Measurements from ENCODE around the gene TSSC4. TPM values are rescaled to one million over a fixed set of nuclear protein-coding genes. Genes with fewer than 3 reads are reported as not detected.
A peak's percentile ranks its signal among the peaks of the same experiment; 100 is the strongest.

TSSC4 gene
- total RNA-seq, 2 experiments from 2014 or later, result 40.4 to 50.9 TPM

DNA sequence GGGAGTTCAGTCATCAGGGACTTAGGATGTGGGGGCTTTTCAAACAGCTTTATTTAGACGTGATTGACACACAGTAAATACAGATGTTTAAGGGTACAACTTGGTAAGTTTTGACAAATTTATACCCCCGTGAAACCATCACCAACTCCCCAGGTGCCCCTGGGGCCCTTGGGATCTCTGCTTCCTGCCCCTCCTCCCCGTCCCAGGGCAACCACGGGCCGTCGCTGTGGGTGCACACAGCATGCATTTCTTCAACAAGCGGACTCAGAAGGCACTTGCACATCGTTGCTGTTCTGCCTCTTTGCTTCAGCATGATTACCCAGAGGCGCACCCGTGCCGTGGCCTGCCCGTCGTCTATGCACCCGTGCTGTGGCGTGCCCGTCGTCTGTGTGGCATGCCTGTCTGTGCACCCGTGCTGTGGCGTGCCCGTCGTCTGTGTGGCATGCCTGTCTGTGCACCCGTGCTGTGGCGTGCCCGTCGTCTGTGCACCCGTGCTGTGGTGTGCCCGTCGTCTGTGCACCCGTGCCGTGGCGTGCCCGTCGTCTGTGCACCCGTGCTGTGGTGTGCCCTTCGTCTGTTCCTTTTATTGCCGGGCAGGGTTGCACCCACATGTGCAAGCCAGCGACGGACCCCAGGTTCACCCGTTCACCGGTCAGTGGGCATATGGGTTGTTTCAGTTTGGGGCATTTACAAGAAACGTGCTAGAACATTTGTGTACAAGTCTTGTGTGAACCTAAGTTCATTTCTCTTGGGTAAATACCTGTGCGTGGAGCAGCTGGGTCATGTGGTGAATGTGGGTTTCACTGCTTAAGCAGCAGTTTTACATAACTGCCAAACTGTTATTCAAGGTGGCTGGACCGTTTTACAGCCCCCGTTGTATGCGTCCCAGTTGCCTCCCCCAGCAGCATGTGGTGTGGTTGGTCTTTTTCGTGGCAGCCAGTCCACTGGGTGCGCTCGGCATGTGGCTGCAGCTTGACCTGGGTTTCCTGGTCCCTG is 15.1 kb upstream of the TSSC4 start:
- H3K27ac ChIP-seq (ENCODE audit: low read depth, low read length, poor library complexity, severe bottlenecking), result peak overlapping the region; percentile 99
- intact Hi-C loops (cut with micrococcal nuclease; ENCODE audit: unreplicated experiment), result loop anchor here (1.0 to 5.0 kb wide), 5 partner anchors 8 to 672 kb away; partner anchors contain the start of genes CARS1, LSP1, NAP1L4 and TSSC4
- peak overlapping the region; percentile 80 for H3K4me3 ChIP-seq (ENCODE audit: low read depth, low read length, poor library complexity, severe bottlenecking)
- peaks cover 52% of the 10 kb centered on the region for H3K36me3 ChIP-seq (ENCODE audit: insufficient read depth, low read length)
- no peak overlapping the region for H2AFZ ChIP-seq (ENCODE audit: low read length)
- ChIA-PET CTCF (ENCODE audit: unreplicated experiment) (no interaction called here), POLR2A (interaction anchor here (0.5 to 3.2 kb wide), 4 partner anchors 8 to 1508 kb away, joined by 3 to 20 read pairs (median 8); partner anchors contain the start of genes CD81 and TSSC4)
- BruUV-seq (replicated peaks), result no TSS peak
- peaks cover 91% of the 10 kb centered on the region for H3K4me1 ChIP-seq (ENCODE audit: insufficient read depth, low read length, poor library complexity, severe bottlenecking)
- peaks cover 84% of the 10 kb centered on the region for H3K79me2 ChIP-seq (ENCODE audit: insufficient read depth, low read depth, low read length)
- TF ChIP-seq, protein P1, sequence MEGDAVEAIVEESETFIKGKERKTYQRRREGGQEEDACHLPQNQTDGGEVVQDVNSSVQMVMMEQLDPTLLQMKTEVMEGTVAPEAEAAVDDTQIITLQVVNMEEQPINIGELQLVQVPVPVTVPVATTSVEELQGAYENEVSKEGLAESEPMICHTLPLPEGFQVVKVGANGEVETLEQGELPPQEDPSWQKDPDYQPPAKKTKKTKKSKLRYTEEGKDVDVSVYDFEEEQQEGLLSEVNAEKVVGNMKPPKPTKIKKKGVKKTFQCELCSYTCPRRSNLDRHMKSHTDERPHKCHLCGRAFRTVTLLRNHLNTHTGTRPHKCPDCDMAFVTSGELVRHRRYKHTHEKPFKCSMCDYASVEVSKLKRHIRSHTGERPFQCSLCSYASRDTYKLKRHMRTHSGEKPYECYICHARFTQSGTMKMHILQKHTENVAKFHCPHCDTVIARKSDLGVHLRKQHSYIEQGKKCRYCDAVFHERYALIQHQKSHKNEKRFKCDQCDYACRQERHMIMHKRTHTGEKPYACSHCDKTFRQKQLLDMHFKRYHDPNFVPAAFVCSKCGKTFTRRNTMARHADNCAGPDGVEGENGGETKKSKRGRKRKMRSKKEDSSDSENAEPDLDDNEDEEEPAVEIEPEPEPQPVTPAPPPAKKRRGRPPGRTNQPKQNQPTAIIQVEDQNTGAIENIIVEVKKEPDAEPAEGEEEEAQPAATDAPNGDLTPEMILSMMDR (conservative IDR thresholded peaks at IDR 0.05; ENCODE audit: low read length), result no peak
- TF ChIP-seq EZH2phosphoT487 (IDR thresholded peaks at IDR 0.05; ENCODE audit: borderline replicate concordance, low read depth, low read length), result no peak
- H3K9me3 ChIP-seq (ENCODE audit: low read length), result no peaks in the 10 kb centered on the region
- peak overlapping the region; percentile 97 for H3K4me2 ChIP-seq (ENCODE audit: low read length)
- no peaks in the 10 kb centered on the region for H3K9me2 ChIP-seq (ENCODE audit: insufficient read depth, low read length)
- peaks cover 36% of the 10 kb centered on the region for H4K20me1 ChIP-seq (ENCODE audit: insufficient read depth, low read length)
- DNase-seq (ENCODE audit: low spot score), result peak; percentile 91

DNA sequence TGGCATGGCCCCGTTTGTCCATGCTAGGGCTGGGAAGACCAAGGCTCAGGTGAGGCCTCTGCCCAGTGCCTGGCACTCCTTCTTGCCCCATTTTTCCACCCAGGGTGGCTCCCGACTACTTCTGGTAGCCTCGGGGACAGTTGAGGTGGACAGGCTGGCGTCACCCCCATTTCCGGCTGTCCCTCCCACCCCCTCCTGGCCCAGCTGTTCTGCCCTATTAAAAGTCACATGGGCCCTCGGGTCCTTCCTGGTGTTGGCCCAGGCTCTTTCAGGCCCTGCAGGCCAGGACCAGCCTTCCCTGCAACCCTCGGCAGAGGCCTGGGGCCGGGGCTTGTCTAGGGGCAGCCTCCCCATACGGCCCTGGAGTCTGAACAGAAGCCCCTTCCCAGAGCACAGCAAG is 14.0 kb upstream of the TSSC4 start:
- DNase-seq (ENCODE audit: low spot score), result peak; percentile 48
- Histone ChIP-seq H3K9me2 (ENCODE audit: insufficient read depth, low read length) (no peaks in the 10 kb centered on the region), H3K4me2 (ENCODE audit: low read length) (peak overlapping the region; percentile 97), H3K79me2 (ENCODE audit: insufficient read depth, low read depth, low read length) (peaks cover 84% of the 10 kb centered on the region), H2AFZ (ENCODE audit: low read length) (no peak overlapping the region), H3K36me3 (ENCODE audit: insufficient read depth, low read length) (peaks cover 53% of the 10 kb centered on the region), H4K20me1 (ENCODE audit: insufficient read depth, low read length) (peaks cover 26% of the 10 kb centered on the region), H3K9me3 (ENCODE audit: low read length) (no peaks in the 10 kb centered on the region), H3K4me1 (ENCODE audit: insufficient read depth, low read length, poor library complexity, severe bottlenecking) (peaks cover 91% of the 10 kb centered on the region), H3K27ac (ENCODE audit: low read depth, low read length, poor library complexity, severe bottlenecking) (peak overlapping the region; percentile 99), H3K4me3 (ENCODE audit: low read depth, low read length, poor library complexity, severe bottlenecking) (peak overlapping the region; percentile 80)
- TF ChIP-seq EZH2phosphoT487 (IDR thresholded peaks at IDR 0.05; ENCODE audit: borderline replicate concordance, low read depth, low read length), result no peak
- TF ChIP-seq, protein P1 (conservative IDR thresholded peaks at IDR 0.05; ENCODE audit: low read length), result no peak
- intact Hi-C loops (cut with micrococcal nuclease; ENCODE audit: unreplicated experiment), result loop anchor here (5.0 kb wide), 3 partner anchors 534 to 671 kb away; partner anchors contain the start of genes CARS1, LSP1 and NAP1L4
- ChIA-PET CTCF (ENCODE audit: unreplicated experiment) (interaction anchor here (0.6 to 1.1 kb wide), 2 partner anchors 15 to 692 kb away, joined by 3 to 6 read pairs; no protein-coding TSS in a partner anchor), POLR2A (interaction anchor here (0.6 to 3.2 kb wide), 3 partner anchors 9 to 14 kb away, joined by 3 to 20 read pairs (median 13); partner anchors contain the start of genes CD81 and TSSC4)
- no TSS peak for BruUV-seq (replicated peaks)

Measured in OCI-LY7 (cell line).